CD14-positive monocyte (primary cell): ENCODE measurements around the gene PANK1. TPM values are rescaled to one million over a fixed set of nuclear protein-coding genes. Genes with fewer than 3 reads are reported as not detected.

Source experiments
- DNase-seq, 3 donors: peaks; one replicate each; pipeline ENCODE4 v3.0.0-alpha.2; 2011 to 2022
- H2AFZ ChIP-seq: 2 replicates; pipeline ENCODE4 v1.6.0; 2012; ENCODE audit warnings: mild to moderate bottlenecking, low read depth, low read length, inconsistent platforms; ENCODE audit not compliant: insufficient read depth, poor library complexity, severe bottlenecking
- H3K27ac ChIP-seq, 2 donors: 1 replicate in 1 of 2; 2 replicates in 1 of 2; pipeline ENCODE4 v1.5.1; 2012 to 2013; ENCODE audit warnings: low read length in 2 of 2, control low read depth in 1 of 2, inconsistent platforms in 1 of 2, low read depth in 1 of 2, mild to moderate bottlenecking in 1 of 2
- H3K27me3 ChIP-seq, 2 donors: one replicate each; pipeline versions ENCODE4 v1.6.0 to v1.6.1; 2011 to 2013; ENCODE audit warnings: low read length in 2 of 2; ENCODE audit not compliant: control insufficient read depth in 2 of 2, insufficient read depth in 2 of 2
- H3K36me3 ChIP-seq, 2 donors: replicated peaks in 1 of 2; 1 replicate in 1 of 2; 2 replicates in 1 of 2; pipeline versions ENCODE4 v1.5.1 to v1.6.1; 2012 to 2013; ENCODE audit warnings: low read length in 2 of 2, control low read depth in 1 of 2, inconsistent platforms in 1 of 2, mild to moderate bottlenecking in 1 of 2; ENCODE audit not compliant: insufficient read depth in 2 of 2, control insufficient read depth in 1 of 2
- H3K4me1 ChIP-seq, 2 donors: 1 replicate in 1 of 2; 2 replicates in 1 of 2; pipeline versions ENCODE4 v1.5.1 to v1.6.1; 2012 to 2013; ENCODE audit warnings: low read length in 2 of 2, control low read depth in 1 of 2, inconsistent platforms in 1 of 2, mild to moderate bottlenecking in 1 of 2, moderate library complexity in 1 of 2; ENCODE audit not compliant: insufficient read depth in 2 of 2, control insufficient read depth in 1 of 2
- H3K4me2 ChIP-seq: replicated peaks from 2 replicates; pipeline ENCODE3; 2012; ENCODE audit warnings: low read length, moderate library complexity, mild to moderate bottlenecking; ENCODE audit not compliant: poor library complexity, severe bottlenecking; ENCODE audit errors: extremely low read depth
- H3K4me3 ChIP-seq, 3 experiments: fragments of 200-600 bp in 1 of 3; sonication (generic) in 1 of 3; replicated peaks in 1 of 3; 1 replicate in 2 of 3; 2 replicates in 1 of 3; pipeline ENCODE4 v1.5.1; 2011 to 2013; ENCODE audit warnings: low read length in 3 of 3, mild to moderate bottlenecking in 3 of 3, control low read depth in 2 of 3, low read depth in 2 of 3, inconsistent platforms in 1 of 3, moderate library complexity in 1 of 3
- H3K79me2 ChIP-seq: 2 replicates; pipeline ENCODE4 v1.6.0; 2012; ENCODE audit warnings: mild to moderate bottlenecking, control low read depth, inconsistent platforms, low read length, moderate library complexity; ENCODE audit not compliant: insufficient read depth
- H3K9ac ChIP-seq: 2 replicates; pipeline ENCODE4 v1.6.0; 2017; ENCODE audit warnings: low read length, mild to moderate bottlenecking; ENCODE audit not compliant: insufficient read depth, poor library complexity, severe bottlenecking
- H3K9me3 ChIP-seq, 2 donors: replicated peaks in 1 of 2; 1 replicate in 1 of 2; 2 replicates in 1 of 2; pipeline versions ENCODE4 v1.5.1 to v1.6.1; 2012 to 2013; ENCODE audit warnings: low read length in 2 of 2, control low read depth in 1 of 2; ENCODE audit not compliant: control insufficient read depth in 1 of 2, insufficient read depth in 1 of 2
- H4K20me1 ChIP-seq: 2 replicates; pipeline ENCODE4 v1.6.0; 2012; ENCODE audit warnings: mild to moderate bottlenecking, low read length, control low read depth, moderate library complexity; ENCODE audit not compliant: insufficient read depth
- H3K27ac Mint-ChIP-seq, 7 donors: one replicate each; pipeline ENCODE4 v1.8.0; 2020; ENCODE audit warnings: mild to moderate bottlenecking in 7 of 7, mixed read lengths in 7 of 7, moderate library complexity in 6 of 7, inconsistent platforms in 2 of 7
- H3K27me3 Mint-ChIP-seq, 3 donors: one replicate each; pipeline ENCODE4 v1.8.0; 2021 to 2022; ENCODE audit warnings: low read depth in 3 of 3, mild to moderate bottlenecking in 3 of 3, mixed read lengths in 3 of 3, moderate library complexity in 3 of 3, inconsistent platforms in 1 of 3
- H3K36me3 Mint-ChIP-seq, 2 donors: one replicate each; pipeline ENCODE4 v1.8.0; 2020; ENCODE audit warnings: mixed read lengths in 2 of 2, inconsistent platforms in 1 of 2, mild to moderate bottlenecking in 1 of 2
- H3K4me1 Mint-ChIP-seq: one replicate; pipeline ENCODE4 v1.8.0; 2020; ENCODE audit warnings: mild to moderate bottlenecking, mixed read lengths
- H3K4me3 Mint-ChIP-seq, 2 donors: one replicate each; pipeline ENCODE4 v1.8.0; 2020; ENCODE audit warnings: mild to moderate bottlenecking in 2 of 2, mixed read lengths in 2 of 2, moderate library complexity in 1 of 2
- H3K9me3 Mint-ChIP-seq, 7 donors: one replicate each; pipeline ENCODE4 v1.8.0; 2020 to 2022; ENCODE audit warnings: mixed read lengths in 7 of 7, mild to moderate bottlenecking in 6 of 7, moderate library complexity in 6 of 7, inconsistent platforms in 2 of 7
- WGBS: methylation state at CpG from one replicate; pipeline ENCODE4 v1.1.5; 2013; ENCODE audit warnings: missing lambda C conversion rate; ENCODE audit not compliant: insufficient coverage; 5-methylcytosine and 5-hydroxymethylcytosine counted together
- intact Hi-C, 2 donors: fragments of 100-400 bp; cut with micrococcal nuclease; formaldehyde crosslinking; loops; one replicate each; pipeline versions ENCODE4 v1.15.0 to v1.15.1; 2023
- polyA plus RNA-seq, 3 donors: library from polyadenylated mRNA; depleted of rRNA in 1 of 3; unstranded in 2 of 3; stranded (reverse) in 1 of 3; fragments of 300-500 nt in 2 of 3; fragments of >200 nt in 1 of 3; fragmentation: Illumina TruSeq in 2 of 3; gene quantifications; 1 replicate in 2 of 3; 2 replicates in 1 of 3; pipeline ENCODE4 v1.2.3, GENCODE V29; 2012 to 2021
- TF ChIP-seq, protein P1 (sequence below): fragments of 200-600 bp; IDR thresholded peaks from one replicate; pipeline ENCODE4 v1.8.0; 2022; ENCODE audit warnings: antibody characterized with exemption, mild to moderate bottlenecking

PANK1 gene
- polyA plus RNA-seq, 3 donors, result 0.31 to 0.67 (median 0.61) TPM

DNA sequence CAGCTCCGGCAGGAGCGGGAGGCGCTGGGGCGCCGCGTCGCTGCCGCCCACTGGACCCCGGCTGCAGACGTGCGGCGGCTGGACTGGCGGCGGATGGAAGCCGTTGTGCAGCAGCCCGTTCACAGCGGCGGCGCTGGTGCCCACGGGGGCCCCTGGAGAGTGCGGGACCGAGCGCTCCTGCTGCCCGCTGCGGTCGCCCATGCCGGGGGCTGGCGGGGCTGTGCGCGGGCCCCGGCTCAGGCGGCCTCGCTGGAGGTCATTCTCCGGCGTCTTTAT is 413 bp downstream of the PANK1 start:
- Mint-ChIP-seq H3K27me3 (peaks cover 2 to 6% (median 4%) of the 10 kb centered on the region in 3 donors), H3K4me1 (peaks cover 10% of the 10 kb centered on the region), H3K4me3 (no peak overlapping the region), H3K27ac (peak overlapping the region in 2 of 7 donors; percentile 25 to 58), H3K36me3 (no peaks in the 10 kb centered on the region), H3K9me3 (peaks cover 0 to 6% (median 2%) of the 10 kb centered on the region in 7 donors)
- no peaks in the 10 kb centered on the region for H3K36me3 ChIP-seq
- peaks cover 12 to 31% of the 10 kb centered on the region in 2 donors for H3K4me1 ChIP-seq
- intact Hi-C loops, result loop anchor here (5.0 to 10.0 kb wide), 2 partner anchors 58 to 60 kb away; partner anchors contain the start of gene KIF20B (in 2 of the 2)
- peak overlapping the region; percentile 90 for H3K4me2 ChIP-seq
- WGBS, result under 1% methylated on average over 35 of the region's 35 CpGs
- H4K20me1 ChIP-seq, result no peaks in the 10 kb centered on the region
- peak overlapping the region; percentile 93 for H2AFZ ChIP-seq
- no peaks in the 10 kb centered on the region for H3K27me3 ChIP-seq
- peak overlapping the region; percentile 64 for H3K9ac ChIP-seq
- H3K4me3 ChIP-seq, result peak overlapping the region; percentile 65 to 91 (median 84)
- TF ChIP-seq, protein P1, sequence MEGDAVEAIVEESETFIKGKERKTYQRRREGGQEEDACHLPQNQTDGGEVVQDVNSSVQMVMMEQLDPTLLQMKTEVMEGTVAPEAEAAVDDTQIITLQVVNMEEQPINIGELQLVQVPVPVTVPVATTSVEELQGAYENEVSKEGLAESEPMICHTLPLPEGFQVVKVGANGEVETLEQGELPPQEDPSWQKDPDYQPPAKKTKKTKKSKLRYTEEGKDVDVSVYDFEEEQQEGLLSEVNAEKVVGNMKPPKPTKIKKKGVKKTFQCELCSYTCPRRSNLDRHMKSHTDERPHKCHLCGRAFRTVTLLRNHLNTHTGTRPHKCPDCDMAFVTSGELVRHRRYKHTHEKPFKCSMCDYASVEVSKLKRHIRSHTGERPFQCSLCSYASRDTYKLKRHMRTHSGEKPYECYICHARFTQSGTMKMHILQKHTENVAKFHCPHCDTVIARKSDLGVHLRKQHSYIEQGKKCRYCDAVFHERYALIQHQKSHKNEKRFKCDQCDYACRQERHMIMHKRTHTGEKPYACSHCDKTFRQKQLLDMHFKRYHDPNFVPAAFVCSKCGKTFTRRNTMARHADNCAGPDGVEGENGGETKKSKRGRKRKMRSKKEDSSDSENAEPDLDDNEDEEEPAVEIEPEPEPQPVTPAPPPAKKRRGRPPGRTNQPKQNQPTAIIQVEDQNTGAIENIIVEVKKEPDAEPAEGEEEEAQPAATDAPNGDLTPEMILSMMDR, result no peak
- H3K27ac ChIP-seq, result no peak overlapping the region
- peak in 1 of 3 donors; percentile 7 for DNase-seq
- peaks cover 9% of the 10 kb centered on the region for H3K79me2 ChIP-seq
- no peaks in the 10 kb centered on the region for H3K9me3 ChIP-seq

DNA sequence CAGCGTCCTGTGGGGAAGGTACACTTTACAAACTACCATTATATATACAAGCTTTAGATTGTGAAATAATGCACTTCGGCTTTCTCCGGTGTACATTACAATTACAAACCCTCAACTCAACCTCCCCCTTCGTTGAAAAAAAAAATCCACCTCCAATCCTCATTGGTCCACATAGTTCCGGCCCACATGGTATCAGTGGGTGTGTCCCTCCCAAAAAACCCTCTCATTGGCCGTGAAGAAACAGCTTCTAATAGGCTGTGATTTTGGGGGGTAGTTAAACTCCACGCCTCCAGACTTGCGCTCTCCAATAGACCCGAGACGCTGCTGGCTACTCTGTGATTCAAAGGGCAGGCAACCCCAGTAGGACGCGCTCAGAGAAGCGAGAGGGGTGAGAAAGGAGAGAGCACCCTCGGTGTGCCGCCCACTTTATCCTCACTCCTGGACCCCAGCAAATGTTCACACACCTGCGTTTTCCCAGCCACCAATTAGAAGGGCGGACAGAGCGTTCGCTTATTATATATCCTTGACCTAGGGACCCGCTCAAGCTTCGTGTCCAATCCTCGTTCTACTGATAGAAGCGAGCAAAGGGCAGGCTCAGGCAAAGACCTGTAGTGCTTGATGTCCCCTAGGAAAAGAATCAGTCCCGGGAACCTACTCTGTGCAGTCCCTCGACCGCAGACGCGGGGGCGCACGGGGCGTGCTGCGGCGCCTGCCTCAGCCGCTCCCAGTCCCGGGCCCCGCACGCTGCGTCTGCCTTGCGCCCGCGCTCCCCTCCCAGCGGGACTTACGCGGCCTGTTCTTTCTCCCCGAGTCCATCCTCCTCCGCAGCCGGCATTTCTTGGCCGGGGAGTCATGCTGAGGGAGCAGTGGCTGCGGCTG is 991 bp downstream of the PANK1 start:
- no peaks in the 10 kb centered on the region for H3K27me3 ChIP-seq
- peak overlapping the region; percentile 64 for H3K9ac ChIP-seq
- peaks cover 12 to 31% of the 10 kb centered on the region in 2 donors for H3K4me1 ChIP-seq
- H4K20me1 ChIP-seq, result no peaks in the 10 kb centered on the region
- intact Hi-C loops, result loop anchor here (5.0 to 10.0 kb wide), 2 partner anchors 58 to 61 kb away; partner anchors contain the start of gene KIF20B (in 2 of the 2)
- peaks cover 0 to 3% (median 2%) of the 10 kb centered on the region in 7 donors for H3K9me3 Mint-ChIP-seq
- WGBS, result under 1% methylated on average over 39 of the region's 49 CpGs
- no peak overlapping the region for H3K4me3 Mint-ChIP-seq
- DNase-seq, result peak; percentile 76 to 83 (median 77)
- H3K4me2 ChIP-seq, result peak overlapping the region; percentile 90
- peak overlapping the region; percentile 93 for H2AFZ ChIP-seq
- peak overlapping the region in 1 of 2 donors; percentile 27 for H3K27ac ChIP-seq
- H3K27me3 Mint-ChIP-seq, result peaks cover 2 to 5% (median 4%) of the 10 kb centered on the region in 3 donors
- H3K36me3 ChIP-seq, result no peaks in the 10 kb centered on the region
- H3K4me3 ChIP-seq, result peak overlapping the region; percentile 65 to 91 (median 84)
- no peaks in the 10 kb centered on the region for H3K36me3 Mint-ChIP-seq
- peaks cover 10% of the 10 kb centered on the region for H3K4me1 Mint-ChIP-seq
- TF ChIP-seq, protein P1, result no peak
- peaks cover 9% of the 10 kb centered on the region for H3K79me2 ChIP-seq
- no peaks in the 10 kb centered on the region for H3K9me3 ChIP-seq
- H3K27ac Mint-ChIP-seq, result peak overlapping the region in 2 of 7 donors; percentile 25 to 58
